GM21576 (cell line): ENCODE measurements around the gene ILRUN.
"Not testable (repeated sequence)": the region's sequence is repeated elsewhere in the genome, so short reads cannot be mapped to it uniquely, and the experiment has no call there.

Source experiments
- ATAC-seq: cut with Tn5 transposase; IDR thresholded peaks from one replicate; pipeline ENCODE4 v1.9.1; 2021; ENCODE audit warnings: mild to moderate bottlenecking, moderate library complexity; ENCODE audit not compliant: unreplicated experiment

ILRUN gene

DNA sequence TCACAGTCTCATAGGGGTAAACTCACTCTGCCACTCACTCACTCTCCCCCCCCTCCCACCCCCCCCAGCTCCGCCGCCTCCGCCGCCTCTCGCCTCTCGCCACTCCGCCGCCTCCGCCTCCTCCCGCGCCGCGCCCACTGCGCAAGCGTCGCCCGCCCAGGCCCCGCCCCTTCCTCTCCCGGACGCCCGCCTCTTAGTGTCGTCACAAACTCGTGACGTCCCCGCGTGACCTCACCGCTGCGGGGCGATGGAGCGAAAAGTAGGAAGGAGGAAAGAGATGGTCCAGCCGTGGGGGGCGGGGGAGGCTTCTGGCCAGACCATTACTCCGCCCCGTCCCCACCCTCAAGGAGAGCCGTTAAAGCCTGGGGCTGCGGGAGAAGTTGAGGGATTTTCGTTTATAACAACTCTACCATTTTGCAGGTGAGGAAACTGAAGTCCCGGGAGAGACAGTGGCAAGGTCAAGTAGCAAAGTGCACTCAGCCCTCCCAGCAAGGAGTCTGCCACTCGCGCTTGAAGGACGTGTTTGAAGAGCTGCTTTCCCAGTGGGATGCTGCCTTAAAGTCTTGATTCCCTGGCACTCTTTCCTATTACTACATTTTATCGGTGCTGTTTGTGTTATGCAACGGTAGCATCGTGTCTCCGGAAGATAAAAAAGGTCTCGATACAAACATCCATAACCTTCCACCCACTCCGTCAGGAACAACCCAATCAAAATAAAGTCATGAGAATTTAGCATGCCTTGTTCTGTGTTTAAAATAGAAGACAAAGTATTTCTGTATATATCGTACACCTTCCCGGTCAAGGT, at the start of gene ILRUN:
Gene ILRUN (minus strand): TSS at position 29 of the 805 bp plus-strand sequence. CDS start 164 bp downstream, outside the sequence.
- ATAC-seq, result peak; percentile 67

DNA sequence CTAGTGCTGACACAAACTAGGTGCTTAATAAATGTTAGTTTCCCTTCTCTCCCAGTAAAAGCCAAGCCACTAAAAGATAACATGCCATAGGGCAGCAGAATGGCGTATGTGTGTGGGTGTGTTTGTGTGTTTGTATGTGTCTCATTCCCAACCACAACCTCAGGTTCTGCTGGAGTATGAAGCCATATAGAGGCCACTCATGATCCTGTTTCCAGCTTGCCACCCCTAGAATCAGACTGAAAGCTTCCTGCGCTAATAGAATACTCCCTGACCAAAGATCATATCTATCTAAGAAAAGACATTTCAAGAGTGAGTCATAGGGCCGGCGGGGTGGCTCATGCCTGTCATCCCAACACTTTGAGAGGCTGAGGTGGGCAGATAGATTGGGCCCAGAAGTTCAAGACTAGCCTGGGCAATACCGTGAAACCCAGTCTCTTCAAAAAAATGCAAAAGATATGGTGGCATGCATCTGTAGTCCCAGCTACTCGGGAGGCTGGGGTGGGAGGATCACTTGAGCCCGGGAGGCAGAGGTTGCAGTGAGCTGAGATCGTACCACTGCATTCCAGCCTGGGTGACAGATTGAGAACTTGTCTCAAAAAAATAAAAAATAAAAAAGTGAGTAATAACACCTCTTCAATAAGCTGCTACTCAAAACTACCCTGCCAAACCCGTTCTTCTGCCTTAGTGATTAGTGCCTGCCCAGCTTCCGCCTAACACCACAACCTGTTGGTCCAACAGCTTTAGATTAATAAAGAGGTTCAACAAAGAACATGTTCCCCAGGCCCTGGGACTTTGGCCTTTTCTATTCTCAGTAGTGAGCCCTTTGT, 48.9 kb upstream of the ILRUN start:
- ATAC-seq, result no peak

DNA sequence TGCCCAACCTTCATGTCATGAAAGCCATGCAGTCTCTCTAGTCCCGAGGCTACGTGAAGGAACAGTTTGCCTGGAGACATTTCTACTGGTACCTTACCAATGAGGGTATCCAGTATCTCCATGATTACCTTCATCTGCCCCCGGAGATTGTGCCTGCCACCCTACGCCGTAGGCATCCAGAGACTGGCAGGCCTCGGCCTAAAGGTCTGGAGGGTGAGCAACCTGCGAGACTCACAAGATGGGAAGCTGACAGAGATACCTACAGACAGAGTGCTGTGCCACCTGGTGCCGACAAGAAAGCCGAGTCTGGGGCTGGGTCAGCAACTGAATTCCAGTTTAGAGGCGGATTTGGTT, 47.7 kb upstream of the ILRUN start:
- ATAC-seq, result not testable (repeated sequence)

DNA sequence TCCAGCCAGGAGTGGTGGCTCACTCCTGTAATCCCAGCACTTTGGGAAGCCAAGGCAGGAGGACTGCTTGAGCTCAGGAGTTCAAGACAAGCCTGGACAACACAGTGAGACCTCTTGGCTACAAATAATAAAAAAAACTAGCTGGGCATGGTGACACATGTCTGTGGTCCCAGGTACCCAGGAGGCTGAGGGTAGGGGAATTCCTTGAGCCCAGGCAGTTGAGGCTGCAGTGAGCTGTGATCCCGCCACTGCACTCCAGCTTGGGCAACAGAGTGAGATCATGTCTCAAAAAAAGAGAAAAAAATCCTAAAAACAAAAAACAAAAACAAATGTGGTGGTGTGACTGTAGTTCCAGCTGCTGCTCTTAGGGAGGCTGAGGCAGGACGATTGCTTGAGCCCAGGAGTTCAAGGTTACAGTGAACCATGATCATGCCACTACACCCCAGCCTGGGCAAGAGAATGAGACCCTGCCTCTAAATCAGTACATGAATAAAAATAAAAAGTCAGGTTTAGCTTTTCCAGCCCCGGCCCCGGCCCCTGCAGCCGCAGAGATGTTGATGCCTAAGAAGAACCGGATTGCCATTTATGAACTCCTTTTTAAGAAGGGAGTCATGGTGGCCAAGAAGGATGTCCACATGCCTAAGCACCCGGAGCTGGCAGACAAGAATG, 47.2 kb upstream of the ILRUN start:
- ATAC-seq, result no peak

DNA sequence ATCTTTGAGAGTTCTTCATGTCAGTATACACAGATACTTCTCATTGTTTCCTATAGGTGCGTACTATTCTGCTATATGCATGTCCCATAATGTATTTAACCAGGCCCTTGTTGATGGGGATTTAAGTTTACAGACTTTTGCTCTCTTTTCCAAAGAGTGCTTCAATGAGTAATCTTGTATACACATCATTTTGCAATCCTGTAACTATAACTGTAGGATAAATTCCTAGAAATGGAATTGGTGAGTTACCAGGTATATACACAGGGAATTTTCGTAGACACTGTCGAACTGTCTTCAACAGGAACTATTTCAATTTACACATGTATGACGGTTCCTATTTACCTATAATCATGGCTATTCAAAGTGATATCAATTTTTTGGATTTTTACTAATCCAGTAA, 45.5 kb upstream of the ILRUN start:
- no peak for ATAC-seq

DNA sequence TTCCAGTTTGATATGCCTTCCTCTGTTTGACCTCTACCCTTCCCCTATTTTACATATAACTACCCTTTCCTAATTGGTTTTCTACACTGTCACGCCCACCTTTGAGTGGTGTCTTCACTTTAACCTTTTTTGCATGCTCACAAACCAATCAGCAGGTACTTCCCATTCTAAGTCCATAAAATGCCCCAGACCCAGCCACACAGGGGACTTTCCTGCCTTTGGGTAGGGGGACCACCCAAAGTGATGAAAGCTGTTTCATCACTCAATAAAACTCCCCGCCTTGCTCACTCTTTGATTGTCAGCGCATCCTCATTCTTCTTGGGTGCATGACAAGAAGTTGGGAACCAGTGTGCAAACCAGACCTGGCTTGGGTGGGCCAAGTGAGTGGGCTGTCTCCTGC, 40.3 kb upstream of the ILRUN start:
- no peak for ATAC-seq

DNA sequence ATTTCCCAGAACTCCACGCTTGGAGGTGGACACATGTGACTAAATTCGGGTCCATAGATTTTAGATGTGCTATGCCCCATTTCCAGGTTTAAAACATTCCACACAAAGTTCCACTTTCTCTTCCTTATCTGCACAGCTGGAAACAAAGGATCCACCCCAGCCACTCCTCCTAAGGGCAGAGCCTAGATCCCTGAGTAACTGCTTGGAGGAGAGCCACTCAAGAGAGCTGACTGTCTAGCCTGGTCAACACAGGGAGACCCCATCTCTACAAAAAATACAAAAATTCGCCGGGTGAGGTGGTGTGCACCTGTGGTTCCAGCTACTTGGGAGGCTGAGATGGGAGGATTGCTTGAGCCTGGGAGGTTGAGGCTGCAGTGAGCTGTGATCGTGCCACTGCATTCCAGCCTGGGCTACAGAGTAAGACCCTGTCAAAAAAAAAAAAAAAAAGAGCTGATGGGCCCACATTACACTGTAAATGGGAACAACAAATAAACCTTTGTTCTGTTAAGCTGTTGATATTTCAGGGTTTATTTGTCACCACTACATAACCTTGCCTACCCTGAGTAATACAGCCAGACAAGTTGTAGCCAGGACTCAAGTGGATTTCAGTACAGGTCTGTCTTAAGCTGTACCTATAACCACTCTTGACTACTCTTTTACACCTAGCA, 35.0 kb upstream of the ILRUN start:
- no peak for ATAC-seq

DNA sequence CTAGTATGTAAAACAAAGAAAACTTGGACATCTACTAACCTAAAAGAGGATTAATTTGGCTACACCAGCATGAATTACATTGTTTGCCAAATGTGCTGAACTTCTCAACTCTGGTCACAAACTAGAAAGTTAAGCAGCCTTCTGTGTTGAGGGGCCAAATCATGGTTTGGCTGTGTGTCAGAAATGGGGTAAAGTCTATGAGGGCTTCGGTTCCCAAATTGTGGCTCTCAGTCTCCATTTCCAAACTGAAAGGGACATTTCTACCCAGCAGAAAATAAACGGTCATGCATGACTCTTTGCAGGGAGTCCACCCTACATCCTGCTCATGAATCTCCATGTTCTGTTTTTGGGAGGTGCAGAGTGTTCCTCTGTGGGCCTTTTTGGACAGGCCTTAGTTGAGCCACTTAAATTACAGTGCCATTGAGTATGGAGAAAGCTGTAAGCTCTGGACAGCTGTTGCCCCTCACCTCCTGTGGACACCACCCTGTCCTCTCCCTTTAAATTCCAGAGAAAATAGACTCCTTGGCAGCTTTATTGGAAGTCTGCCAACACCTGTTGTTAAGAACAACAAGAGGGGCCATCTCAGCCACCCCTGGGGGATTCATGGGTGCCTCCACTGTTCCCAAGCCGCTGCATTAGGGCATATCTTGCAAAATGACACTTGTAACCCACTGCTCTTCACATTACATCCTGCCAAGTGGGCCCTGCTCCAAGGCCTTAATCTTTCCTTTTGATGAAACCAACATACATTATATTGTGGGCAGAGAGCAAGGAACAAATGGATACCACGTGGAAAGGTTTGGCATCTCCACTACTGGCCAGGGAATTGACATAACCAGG, 33.3 kb upstream of the ILRUN start:
- no peak for ATAC-seq

DNA sequence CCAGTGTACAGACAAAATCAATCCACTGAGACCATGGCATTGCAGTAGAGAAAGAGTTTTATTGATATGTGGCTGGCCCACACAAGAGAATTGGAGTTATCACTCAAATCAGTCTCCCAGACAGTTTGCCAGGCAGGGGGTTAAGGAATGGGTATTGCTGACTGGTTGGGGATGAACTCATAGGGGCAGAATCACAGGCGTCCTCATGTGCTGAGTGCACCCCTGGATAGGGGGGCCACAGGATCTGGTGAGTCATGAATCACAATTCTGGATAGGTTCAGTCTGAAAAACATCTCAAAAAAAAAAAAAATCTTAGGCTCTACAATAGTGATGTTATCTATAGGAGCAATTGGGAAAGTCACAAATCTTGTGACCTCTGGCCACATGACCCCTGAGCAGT, 29.5 kb upstream of the ILRUN start:
- no peak for ATAC-seq

DNA sequence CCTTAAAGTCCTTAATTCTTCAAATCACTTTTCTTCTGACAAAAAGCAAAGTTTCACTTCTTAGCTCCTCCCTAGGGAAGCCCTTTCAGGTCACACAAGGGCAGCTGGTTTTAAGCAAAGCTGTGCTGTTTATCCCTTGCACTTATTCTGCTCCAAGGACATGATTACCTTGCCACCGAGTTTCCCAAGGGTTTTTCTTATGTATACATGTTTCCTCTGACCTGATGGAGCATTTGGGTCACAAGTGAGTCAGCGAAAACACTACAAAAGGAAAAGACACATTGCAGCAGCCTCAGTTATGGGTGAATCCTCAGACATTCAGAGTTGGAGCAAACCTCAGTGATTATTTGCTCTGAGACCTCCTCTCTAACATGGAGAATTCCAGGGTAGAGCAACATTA, 26.6 kb upstream of the ILRUN start:
- ATAC-seq, result no peak

DNA sequence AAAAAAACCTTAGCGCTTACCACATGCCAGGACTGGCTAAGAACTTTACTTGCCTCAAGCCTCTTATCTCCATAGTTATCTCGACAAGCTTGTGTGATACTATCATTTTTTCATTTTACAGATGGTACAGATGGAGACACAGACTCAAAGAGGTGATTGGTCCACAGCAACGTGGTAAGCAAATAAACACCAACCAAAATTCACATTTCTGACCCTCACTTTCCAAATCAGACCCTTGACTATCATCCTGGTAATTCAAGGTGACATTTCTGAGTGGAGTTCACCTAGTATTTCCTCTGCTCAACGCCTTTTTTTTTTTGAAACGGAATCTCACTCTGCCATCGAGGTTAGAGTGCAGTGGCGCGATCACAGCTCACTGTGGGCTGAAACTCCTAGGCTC, 25.9 kb upstream of the ILRUN start:
- no peak for ATAC-seq

DNA sequence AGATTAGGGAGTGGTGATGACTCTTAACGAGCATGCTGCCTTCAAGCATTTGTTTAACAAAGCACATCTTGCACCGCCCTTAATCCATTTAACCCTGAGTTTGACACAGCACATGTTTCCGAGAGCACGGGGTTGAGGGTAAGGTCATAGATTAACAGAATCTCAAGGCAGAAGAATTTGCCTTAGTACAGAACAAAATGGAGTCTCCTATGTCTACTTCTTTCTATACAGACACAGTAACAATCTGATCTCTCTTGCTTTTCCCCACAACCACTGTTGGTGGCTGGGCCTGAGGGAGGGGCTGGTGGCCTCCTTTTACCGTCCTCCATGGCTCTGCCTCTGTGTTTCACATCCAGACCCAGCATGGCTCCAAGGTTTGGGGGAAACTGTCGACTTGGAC, 23.6 kb upstream of the ILRUN start:
- ATAC-seq, result not testable (repeated sequence)

DNA sequence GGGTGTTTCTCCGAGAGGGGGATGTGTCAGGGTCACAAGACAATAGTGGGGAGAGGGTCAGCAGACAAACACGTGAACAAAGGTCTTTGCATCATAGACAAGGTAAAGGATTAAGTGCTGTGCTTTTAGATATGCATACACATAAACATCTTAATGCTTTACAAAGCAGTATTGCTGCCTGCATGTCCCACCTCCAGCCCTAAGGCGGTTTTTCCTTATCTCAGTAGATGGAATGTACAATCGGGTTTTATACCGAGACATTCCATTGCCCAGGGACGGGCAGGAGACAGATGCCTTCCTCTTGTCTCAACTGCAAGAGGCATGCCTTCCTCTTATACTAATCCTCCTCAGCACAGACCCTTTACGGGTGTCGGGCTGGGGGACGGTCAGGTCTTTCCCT, 23.1 kb upstream of the ILRUN start:
- ATAC-seq, result not testable (repeated sequence)

DNA sequence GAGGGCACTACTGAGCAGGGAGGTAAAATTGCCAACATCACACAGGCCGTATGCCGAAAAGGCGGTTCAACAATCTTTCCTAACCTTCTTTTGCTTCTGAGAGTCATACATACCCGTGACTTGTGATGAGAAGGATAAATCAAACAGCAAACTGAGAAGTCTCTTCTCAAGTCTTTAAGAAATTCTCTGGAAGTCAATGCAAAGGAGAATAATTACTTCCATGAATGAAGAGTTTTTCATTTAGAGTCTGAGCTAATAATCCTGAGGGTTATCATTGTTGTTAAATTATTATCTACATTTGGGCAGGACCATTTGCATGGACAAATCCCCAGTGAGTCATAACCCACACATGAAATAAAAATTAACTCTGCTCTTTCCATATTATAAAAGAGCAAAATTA, 22.4 kb upstream of the ILRUN start:
- no peak for ATAC-seq

DNA sequence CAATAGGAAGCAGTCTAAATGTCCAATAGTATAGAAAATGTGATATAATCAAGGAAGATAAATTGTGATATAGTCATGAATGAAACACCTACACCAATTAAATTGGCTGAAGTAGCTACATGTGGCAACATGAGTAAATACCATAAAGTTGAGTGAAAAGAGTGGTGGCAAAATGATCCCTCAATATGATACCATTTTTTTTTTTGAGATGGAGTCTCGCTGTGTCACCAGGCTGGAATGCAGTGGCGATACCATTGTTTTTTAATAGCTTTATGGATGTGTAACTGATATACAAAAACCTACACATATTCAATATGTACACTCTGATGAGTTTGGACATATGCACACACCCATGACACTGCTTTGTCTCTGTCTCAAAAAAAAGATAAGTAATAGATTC, 20.9 kb upstream of the ILRUN start:
- ATAC-seq, result no peak

DNA sequence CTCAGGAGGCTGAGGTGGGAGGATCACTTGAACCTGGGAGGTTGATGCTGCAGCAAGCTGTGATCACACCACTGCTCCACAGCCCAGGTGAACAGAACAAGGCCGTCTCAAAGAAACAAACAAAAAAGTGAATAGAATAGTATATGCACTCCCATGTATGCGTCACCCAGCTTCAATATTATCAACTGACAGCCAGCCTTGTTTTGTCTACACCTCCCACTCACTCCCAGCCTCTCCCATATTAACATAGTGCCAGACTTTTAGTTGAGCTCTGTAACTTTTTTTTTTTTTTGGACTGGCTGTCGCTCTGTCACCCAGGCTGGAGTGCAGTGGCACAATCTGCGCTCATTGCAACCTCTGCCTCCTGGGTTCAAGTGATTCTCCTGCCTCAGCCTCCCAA, 18.1 kb upstream of the ILRUN start:
- no peak for ATAC-seq

DNA sequence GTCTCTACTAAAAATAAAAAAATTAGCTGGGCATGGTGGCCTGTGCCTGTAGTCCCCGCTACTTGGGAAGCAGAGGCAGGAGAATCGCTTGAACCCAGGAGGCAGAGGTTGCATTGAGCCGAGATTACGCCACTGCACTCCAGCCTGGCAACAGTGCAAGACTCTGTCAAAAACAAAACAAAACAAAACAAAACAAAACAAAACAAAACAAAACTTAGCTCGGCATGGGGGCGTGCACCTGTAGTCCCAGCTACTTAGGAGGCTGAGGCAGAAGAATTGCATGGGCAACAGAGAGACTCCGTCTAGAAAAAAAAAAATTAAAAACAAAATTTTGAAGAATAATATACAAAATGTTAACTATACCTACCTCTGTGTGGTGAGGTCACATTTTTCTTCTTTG, 16.3 kb upstream of the ILRUN start:
- not testable (repeated sequence) for ATAC-seq

DNA sequence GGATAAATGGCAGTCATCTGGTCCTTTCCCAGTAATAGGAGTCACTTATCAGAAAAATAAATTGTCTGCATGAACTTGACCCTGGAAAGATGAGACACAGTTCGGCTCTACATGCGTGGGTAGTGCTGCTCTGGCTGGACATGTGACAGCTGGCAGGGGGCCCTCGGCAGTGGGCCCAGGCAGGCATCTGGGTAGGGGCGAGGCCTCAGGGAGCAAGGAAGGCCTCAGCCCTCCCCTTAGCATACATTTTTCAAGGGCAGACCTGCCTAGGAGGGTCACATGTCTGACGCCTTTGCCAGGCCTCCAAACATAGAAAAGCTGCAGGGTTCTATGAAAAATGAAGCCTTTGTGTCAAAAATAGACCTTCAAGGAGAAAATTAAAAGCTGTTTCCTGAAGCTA, 12.8 kb upstream of the ILRUN start:
- no peak for ATAC-seq

DNA sequence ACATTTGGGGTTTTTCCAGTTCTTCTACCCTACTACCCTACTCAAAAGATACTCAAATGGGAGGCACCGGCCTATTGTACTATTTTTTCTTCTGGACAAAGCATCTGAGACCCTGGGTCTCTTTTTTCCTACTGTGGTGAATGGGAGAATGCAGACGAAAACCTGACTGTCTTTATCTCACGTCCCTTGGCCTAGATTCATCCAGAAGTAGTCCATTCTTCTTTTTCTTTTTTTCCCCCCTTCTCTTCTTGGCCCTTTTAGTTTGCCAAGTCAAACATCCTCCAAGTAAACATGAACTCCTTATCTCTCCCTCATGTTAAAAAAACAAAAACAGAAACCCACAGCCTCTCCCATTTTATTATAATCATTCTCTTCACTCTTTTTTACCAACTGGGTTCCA, 8.7 kb upstream of the ILRUN start:
- no peak for ATAC-seq

DNA sequence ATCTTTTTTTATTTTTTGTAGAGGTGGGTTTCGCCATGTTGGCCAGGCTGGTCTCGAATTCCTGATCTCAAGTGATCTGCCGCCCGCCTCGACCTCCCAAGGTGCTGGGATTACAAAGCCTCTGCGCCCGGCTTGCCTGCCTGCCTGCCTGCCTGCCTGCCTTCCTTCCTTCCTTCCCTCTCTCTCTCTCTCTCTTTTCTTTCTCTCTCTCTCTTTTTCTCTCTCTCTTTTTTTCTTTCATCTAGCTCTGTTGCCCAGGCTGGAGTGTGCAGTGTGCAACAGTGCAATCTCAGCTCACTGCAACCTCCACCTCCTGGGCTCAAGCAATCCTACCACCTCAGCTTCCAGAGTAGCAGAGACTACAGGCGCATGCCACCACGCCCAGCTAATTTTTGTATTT, 4.6 kb upstream of the ILRUN start:
- ATAC-seq, result no peak
